Esophagus squamous epithelium (tissue), 4 donors: ENCODE measurements around the gene ZBTB25.
A peak's percentile ranks its signal among the peaks of the same experiment; 100 is the strongest.

Experiments
- CTCF ChIP-seq, 6 experiments: fragments of 450-650 bp in 4 of 6; fragments of 200-600 bp in 2 of 6; sonication (generic) in 2 of 6; IDR thresholded peaks; one replicate each; pipeline ENCODE4 v1.5.1; 2016 to 2019; ENCODE audit warnings: antibody characterized with exemption in 6 of 6, mild to moderate bottlenecking in 4 of 6, moderate library complexity in 4 of 6
- POLR2A ChIP-seq, 4 donors: fragments of 450-650 bp; IDR thresholded peaks; one replicate each; pipeline ENCODE4 v1.6.1; 2017; ENCODE audit warnings: antibody characterized with exemption in 4 of 4, mild to moderate bottlenecking in 4 of 4, moderate library complexity in 3 of 4

GRCh38 chr14:64504897-64505794 lies 1.5 kb upstream of the ZBTB25 start:
- TF ChIP-seq POLR2A (IDR thresholded peaks at IDR 0.05) (peak in 2 of 4 donors; percentile 28 to 35), CTCF (IDR thresholded peaks at IDR 0.05) (no peak)
